GM21447 (cell line): ENCODE measurements around the gene ALG9.

Source experiments
- ATAC-seq: cut with Tn5 transposase; IDR thresholded peaks from one replicate; pipeline ENCODE4 v1.9.1; 2021; ENCODE audit not compliant: unreplicated experiment

ALG9 gene

DNA sequence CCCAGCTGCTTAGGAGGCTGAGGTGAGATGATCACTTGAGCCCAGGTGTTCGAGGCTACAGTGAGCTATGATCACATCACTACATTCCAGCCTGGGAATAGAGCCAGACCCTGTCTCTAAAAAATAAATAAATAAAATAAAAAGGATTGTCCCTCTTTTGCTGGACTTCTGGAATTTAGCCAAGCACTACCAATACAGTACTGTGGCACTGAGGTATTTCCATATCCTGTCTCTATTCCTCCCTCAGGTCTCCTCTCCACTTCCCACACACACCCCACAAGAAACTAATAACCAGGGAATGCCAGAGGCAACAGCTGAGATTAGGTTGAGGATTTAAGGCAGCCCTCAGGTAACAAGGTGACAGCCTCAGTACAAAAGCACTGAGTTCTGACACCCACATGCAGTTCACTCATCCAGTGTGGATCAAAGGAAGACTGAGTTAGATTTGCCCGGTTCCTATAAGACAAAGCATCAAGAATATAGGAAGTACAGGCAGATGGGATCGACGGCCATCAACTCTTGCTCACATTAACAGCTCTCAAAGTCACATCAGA is 100.7 kb downstream of the ALG9 start:
- no peak for ATAC-seq

DNA sequence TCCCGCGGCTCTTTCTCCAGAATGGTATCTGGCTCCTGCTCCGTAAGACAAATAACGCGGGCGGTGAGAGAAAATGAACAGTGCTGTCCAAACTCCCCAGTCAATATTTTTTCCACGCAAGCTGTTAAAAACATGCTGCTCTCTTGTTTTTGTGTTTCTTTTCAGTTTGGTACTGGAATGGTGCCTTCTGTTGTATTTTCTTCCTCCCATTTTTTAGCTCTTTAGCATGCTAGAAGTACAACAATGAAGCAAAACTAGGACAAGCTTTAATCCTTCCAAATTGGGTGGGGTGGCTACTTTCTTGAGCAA is 104.6 kb downstream of the ALG9 start:
- ATAC-seq = no peak

DNA sequence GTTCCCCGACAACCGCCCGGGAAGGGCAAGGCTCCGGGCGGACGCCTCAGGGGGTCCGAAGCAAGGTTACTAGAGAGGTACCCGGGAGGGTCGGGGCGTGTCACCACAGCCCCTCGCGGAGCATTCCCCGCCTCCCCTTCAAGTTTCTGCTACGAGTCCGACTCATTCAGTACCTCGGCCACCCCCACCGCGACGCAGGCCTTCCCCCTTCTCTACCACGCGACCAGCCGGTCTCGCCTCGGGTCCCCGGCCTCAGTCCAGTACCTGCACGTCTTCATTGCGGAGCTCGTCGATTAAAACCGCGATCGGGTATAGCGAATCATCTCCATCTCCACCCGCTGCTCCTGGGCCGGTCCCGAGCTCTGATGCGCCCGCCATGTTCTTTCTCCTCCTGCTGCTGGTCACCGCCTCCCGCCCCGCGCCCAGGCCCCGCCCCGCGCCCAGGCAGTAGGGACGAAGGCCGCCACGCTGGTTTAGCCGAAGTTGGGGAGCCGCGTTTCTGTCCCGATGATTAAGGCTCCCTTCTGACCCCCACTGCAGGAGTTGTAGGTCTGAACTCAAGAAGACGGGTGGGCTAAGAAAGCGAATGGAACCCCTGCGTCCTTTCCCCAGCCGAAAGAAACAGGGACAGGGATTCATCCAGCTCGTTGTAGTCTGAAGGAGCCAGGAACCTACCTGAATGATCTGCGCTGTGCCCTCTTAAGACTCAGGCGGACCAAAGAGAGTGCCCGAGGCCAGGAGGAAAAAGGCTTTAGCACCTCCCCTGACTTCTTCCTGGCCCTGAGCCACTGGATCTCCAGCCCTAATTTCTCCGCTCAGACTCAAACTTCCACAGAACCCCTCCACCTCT is 105.2 kb downstream of the ALG9 start, which contains the start of gene PPP2R1B:
Gene PPP2R1B (minus strand): TSS at position 406 of the 850 bp plus-strand sequence. CDS start 28 bp downstream, at position 378.
- peak; percentile 88 for ATAC-seq

DNA sequence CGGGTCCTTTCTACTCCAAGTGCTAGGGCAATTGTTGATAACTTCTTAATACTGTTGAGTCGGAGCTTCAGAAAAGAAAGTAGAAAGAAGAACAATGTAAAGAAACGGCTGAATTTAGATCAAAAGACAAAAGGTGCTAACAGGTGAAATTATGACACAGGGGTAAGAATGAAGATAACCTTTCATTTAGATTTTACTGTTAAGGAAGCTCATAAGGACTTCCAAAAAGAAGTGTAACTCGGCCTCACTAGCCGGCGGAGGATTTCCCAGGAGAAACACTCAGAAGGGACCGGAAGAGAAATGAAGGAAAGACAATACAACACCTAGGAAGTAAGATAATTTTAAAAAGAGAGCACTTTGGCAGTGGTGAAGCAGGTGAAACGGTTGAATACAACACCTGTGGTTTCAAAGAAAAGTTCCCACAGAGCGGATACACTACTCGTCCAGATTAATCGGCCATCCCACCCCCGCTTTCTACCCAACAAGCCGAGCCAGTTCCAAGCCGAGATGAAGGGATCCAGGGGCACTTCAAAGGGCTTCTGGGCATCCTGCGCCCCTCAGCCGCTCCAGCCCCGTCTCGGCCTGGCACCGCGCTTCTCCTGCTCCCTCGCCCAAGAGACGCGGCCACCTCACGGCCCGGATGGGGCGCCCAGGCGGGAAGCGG is 105.9 kb downstream of the ALG9 start:
- ATAC-seq = peak; percentile 40

DNA sequence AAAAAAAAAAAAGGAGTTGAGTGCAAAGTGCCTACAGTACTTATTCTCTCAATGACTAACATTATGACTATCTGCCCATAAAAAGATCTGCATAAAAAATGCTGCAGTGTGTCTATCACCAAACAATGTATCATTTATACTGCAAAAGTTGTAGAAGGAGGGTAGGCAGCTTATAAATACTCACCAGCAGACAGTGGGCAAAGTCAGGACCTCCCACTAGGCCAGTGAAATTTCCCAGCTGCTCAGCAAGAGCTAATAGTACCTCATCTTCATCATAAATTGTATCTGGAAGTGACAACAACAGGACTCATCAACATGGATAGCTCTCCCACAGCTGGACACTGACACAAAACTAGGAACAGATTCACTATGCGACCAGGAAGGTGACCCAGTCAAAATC is 106.8 kb downstream of the ALG9 start:
- ATAC-seq = no peak

DNA sequence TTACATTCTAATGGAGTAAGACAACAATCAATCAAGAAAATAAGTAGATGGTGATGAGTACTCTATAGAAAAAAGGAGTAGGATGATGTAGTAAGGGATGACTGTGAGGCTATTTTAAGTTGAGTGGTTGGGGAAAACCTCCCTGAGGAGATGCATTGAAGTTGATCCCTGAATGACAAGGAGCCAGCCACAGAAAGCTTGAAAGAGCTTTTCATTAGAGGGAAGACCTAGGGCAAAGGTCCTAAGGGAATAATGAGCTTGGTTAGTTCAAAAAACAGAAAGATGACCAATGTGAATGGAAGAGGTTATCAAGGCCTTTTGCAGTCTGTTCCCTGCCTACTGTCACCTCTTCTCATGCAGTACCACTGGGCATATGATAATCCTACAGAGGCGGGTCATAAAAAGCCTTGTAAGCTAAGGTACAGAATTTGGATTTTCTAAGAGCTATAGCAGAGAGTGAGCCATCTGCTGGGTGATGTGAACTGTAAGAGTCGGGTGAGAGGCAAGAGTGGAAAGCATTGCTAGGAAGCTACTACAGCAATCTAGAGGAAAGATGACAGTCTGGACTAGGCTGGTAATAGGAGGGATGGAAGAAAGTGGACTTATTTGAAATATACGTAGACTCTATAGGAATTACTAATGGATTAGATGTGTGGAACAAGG is 108.3 kb downstream of the ALG9 start:
- ATAC-seq = no peak

DNA sequence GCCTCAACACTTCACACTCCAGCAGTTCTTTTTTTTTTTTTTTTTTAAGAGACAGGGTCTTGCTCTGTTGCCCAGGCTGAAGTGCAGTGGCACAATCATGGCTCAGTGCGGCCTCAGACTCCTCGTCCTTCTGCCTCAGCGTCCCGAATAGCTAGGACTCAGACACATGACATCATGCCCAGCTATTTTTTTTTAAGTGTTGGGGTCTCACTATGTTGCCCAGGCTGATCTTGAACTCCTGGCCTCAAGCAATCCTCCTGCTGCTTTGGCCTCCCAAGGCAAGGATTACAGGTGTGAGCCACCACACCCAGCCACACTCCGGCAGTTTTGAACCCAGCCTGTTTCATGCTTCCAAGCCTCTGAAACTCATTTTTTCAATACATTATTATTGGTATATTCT is 108.9 kb downstream of the ALG9 start:
- no peak for ATAC-seq

DNA sequence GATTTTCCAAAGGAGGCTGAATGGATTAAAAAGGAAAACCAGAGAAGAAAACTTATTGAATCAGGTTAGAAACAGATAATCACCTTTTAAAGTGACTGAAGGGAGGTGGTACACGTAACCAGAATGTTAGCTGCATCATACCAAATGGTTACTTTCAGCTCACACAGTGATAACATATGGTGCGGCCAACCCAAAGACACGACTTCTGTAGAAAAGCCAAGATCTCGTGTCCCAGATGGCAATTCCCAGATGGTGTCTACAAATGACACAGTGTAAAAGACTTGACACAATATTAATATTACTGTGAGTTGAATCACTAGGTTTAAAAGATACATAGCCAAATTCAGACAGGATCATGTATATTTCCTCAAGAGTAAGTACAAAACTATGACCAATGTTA is 110.3 kb downstream of the ALG9 start:
- ATAC-seq = no peak

DNA sequence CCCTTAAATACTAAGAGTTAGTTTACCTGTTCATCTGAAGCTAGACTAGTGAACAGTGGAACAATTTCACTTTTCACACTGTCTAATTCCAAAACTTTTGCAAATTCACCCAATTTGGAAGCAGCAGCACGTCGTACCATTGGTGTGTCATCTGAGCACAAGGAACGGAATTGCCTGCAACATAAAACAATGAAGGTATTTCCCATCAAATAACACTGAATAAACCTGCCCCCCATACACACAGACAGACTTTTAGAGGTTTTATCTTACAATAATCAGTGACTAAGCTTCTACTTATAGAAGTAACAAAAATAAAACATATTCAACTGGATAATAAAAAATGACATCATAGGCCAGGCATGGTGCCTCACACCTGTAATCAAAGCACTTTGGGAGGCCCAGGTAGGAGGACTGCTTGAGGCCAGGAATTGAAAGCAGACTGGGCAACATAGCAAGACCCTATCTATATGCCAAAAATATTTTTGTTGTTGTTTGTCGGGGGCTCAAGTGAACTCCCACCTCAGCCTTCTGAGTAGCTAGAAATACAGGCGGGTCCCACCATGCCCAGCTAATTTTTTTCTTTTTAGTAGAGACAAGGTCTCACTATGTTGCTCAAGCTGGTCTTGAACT is 111.5 kb downstream of the ALG9 start:
- no peak for ATAC-seq

DNA sequence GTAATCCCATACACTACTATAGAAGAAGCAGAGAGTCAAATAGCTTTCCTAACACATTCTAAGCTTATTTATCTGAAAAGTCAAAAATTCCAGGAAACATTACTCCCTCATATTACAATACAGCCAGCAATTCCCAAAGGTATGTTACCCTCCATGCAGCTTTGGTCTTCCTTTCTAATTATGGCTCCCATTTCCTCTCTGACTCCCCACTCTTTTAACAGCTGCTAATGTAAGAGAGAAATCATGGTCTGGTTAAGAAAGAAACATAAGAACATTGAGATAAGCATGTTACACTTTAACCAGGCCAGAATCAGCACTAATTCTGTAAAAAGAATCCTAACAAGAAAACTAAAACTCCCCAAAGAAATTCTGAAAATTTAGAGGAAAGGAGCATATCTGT is 112.0 kb downstream of the ALG9 start:
- no peak for ATAC-seq

DNA sequence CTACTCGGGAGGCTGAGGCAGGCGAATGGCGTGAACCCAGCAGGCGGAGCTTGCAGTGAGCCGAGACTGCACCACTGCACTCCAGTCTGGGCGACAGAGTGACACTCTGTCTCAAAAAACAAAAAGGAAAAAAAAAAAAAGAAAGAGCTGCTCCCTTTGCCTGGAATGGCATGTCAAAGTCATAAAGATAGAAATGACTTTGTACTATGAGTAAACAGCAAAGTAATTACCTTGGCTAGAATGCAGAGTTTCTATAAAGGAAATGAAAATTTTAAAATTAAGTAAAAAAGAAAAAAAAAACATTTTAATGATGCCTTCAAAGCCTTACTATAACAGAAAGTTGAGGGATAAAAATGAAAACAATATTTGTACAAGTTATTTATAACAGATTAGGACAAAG is 115.3 kb downstream of the ALG9 start:
- ATAC-seq = no peak

DNA sequence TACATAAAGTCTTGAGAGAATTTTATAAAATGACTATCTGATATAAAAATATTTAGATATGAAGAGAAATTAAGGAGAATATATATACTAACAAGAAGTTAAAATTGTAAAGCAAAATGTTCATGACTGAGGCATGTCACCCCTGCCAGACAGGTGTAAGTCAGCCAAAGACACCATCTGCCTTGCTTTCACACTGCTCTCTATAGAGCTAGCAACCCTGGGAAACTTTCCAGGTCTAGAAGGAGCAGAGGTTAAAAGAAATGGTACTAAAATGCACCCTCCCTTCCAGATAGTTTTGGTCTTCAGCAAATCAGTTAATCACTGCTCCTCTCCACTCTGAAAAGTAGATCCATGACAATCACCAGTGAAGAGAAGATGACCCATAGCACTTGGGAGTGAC is 121.7 kb downstream of the ALG9 start:
- ATAC-seq = no peak

DNA sequence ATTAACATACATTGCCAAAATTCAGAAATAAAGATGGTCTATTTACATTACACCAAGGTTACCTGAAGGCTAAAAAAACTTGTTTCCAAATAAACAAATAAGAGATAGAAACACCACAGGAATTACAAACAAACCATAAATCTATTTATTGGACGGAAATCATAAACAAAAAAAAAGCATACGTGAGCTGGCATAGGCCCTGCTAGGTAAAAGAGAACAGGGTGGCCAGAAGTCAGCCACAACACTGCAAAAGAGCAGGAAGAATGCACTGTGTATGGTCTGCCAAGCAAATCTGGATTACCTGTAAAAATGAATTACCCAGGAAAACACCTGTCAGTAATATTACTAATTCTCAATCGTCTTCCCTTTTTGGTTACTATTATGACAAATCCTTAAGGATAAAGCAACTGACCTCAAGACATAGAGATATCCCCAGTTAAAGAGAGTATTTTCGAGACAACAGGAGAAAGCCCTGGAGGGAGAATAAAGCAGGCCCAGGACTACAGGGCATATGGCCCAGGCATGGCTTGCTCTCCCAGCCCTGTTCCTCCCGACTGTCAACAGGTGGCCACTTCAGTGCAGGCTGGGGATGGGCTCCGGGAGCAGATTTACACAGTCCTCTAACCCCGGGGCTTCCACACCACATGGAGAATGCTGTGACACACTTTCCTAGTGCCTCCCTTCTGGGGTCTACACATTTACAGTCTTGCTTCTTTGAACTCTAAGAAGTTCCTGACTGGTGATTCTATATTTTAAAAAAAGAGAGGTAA is 123.2 kb downstream of the ALG9 start:
- ATAC-seq = no peak

DNA sequence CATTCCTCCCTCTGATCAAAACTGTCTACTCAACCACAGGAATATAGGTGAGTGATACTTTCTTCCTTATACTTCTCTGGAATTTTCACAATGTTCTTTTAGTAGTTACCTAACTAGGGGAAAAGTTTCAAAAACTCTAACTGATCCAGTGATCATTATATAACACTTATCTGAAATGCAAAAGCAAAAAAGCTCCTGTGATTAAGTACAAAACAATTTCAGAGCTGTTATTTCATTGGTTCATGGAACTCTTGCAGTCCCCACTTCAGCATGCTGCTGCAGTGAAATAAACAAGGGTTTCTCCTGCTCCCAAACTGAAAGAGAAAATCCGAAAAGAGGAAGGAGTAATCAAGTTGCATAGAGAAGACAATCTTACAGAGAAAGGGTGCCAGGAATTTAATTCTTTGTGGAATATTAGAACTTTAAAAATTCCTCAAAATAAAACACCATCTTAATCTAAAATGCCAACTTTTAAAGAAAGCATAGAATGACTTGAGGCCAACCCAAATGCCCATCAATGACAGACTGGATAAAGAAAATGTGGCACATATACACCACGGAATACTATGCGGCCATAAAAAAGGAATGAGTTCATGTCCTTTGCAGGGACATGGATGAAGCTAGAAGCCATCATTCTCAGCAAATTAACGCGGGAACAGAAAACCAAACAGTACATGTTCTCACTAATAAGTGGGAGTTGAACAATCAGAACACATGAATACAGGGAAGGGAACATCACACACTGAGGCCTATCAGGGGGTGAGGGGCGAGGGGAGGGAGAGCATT is 125.5 kb downstream of the ALG9 start:
- ATAC-seq = no peak

DNA sequence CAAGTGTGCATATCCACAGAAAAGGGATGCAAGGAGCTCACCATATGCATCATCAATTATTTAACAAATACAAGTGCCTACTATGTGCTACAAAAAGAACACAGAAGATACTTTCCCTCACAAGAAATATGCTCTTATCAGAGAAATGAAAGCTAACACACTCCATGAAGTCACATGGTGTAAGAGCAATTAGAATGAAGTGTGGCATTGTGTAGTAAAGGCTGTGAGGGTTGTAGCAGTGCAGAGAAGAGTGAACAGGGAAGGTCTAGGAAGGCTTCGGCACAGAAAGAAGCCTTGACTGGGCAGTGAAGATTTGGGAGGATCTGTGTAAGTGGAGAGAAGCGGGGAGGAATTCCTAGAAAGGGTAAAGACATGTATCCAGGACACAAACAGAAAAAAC is 127.7 kb downstream of the ALG9 start:
- ATAC-seq = no peak

DNA sequence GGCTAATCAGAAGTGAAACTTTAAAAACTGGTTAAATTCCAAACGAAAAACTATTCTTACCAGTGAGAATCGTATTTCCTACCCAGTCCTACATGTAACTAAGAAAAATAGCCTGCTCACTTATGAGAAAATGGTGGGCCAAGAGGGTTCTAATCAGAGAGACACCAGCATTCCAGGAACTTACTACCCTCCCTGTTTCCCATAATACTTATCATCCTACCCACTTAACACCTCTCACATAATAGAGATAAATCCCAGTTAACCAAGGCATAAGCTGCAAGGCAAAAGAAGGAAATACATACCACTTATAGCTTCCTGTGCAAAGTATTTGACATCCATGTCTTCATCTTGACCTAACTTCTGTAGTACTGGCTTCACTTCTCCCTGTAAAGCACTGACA is 129.6 kb downstream of the ALG9 start:
- ATAC-seq = no peak

DNA sequence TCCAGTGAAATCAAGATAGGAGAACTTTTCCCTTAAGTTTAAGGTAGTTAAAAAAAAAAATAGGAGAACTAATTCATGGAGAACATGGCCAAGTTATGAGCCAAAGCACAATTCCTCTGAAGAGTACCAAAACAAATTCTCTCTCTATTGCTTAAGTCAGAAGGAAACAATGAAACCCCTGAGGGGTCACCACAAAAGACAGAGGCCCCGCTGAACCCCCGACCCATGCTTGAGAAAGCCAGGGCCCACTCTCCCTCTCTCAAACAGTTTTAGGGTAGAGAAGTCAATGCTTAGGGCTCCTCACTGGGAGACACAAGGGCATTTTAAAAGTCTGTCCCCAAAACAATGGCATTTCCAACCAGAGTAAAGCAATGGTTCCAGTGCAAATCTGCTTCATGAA is 132.1 kb downstream of the ALG9 start:
- no peak for ATAC-seq

DNA sequence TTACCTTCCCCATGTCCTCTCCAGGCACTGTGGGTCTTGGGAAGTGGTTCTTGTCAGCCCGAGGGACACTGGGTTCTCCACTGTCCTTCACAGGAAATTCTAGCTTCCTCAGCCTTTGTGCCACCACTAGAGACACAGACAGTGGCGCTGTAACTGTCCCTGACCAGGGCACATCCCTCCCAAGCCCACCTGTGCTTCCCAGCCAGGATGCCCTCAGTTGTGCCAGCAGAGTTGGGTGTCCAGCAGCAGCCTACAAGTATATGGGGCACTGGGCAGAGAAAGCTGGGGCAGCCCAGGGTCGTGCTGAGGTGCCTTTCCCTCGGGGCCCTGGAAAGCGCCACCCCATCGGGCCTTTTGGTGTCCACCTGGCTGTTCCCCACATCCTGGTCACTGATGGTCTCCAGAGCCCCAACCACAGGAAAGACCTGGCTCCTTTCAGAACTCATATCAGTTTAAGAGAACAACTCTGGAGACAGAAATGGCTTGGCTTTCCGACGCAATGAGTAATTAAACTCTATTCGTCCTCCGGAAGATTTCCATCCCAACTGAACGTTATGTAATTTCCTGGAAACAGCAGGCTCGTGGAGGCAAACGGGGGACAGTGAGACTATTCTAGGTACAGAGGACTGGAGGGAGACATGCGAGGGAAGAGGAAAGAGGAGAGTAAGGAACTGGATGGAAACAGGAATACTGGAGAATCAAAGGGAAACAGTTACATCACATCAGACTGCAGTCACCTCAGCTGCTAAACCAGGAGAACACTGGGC is 133.8 kb downstream of the ALG9 start:
- ATAC-seq = no peak
